ENCODE results near the gene PNLDC1. TPM values are rescaled to one million over a fixed set of nuclear protein-coding genes. Genes with fewer than 3 reads are reported as not detected.
"Not testable (repeated sequence)": the region's sequence is repeated elsewhere in the genome, so short reads cannot be mapped to it uniquely, and the experiment has no call there.

The PNLDC1 gene
- total RNA-seq, 1 donor from 2014 or later, result not detected

DNA sequence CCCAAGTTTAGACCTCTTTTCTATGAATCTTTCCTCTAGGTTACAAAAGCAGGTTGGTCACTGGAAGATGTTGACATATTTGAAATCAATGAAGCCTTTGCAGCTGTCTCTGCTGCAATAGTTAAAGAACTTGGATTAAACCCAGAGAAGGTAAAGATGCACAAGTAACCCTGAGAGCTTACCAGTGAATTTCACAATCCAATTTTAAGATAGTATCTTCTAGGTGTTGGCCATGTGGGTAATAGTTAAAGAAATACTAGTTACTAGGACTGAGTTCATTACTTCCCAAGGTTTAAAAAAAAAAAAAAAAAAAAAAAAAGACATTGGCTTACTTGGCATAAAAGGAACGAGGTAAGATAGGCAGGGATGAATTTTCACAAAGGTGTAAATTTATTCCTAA lies 21.9 kb upstream of the PNLDC1 start:
- FAIRE-seq (no peak), DNase-seq (ENCODE audit: low spot score in 2 of 2) (no peak)

DNA sequence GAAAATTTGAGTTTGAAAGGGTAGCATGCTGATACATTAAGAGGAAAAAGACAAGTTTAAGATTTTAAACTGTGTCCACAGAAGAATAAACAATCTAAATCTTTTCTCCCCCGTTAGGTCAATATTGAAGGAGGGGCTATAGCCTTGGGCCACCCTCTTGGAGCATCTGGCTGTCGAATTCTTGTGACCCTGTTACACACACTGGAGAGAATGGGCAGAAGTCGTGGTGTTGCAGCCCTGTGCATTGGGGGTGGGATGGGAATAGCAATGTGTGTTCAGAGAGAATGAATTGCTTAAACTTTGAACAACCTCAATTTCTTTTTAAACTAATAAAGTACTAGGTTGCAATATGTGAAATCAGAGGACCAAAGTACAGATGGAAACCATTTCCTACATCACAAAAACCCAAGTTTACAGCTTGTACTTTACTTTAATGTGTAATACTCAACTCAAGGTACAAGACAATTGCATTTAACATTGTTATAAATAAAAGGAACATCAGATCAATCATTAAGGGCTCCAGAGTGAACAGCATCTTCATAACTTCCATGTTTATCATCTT lies 21.5 kb upstream of the PNLDC1 start:
- no peak for FAIRE-seq

DNA sequence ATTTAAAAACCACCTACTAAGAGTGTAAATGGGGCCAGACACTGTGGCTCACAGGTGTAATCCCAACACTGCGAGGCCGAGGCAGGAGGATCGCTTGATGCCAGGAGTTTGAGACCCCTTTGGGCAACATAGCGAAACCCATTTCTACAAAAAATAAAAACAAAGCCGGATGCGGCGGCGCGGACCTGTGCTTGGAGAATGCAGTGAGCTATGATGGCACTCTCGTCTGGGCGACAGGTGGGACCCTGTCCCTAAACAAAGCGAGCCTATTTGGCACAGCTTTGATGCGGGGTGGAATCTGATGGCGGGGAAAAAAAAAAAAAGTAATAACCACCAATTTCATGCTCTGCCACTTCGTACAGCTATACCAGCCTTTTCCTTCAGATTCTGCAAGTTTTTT lies 11.8 kb upstream of the PNLDC1 start:
- FAIRE-seq (no peak), DNase-seq (ENCODE audit: low spot score in 2 of 2) (no peak)

More for the DNA sequence above, 21.5 kb upstream of the PNLDC1 start:
- DNase-seq (ENCODE audit: low spot score in 2 of 2), result no peak

DNA sequence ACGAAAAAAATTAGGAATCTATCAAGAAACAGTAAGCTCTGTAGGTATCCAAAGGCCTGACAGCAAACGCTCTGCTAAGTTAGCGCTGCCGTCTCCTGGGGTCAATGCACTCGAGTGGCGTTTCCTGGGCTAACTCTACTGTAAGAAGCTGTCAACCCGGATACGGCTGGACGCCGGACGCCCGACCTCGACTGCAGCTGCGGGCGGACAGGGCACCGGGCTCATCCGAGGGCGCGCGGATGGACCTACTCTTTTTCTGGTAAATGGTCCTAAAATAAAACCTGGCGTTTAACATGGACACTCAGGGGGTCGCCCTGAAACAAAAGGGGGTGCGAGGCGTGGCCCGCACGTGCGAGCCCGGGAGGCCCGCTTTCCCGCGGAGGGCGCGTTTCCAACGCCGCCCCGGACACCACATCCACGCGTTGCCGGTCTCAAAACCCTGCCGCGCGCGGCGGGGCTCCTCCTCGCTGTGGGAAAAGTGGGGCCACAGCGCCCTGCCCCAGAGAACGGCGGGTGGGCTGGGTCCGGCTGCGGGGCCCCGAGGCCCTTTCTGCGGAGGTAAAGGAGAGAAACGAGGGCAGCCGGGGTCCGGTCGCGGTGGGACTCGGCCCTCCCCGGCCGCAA lies 11.2 kb upstream of the PNLDC1 start:
- no peak for DNase-seq (ENCODE audit: low spot score in 2 of 2)
- no peak for FAIRE-seq

DNA sequence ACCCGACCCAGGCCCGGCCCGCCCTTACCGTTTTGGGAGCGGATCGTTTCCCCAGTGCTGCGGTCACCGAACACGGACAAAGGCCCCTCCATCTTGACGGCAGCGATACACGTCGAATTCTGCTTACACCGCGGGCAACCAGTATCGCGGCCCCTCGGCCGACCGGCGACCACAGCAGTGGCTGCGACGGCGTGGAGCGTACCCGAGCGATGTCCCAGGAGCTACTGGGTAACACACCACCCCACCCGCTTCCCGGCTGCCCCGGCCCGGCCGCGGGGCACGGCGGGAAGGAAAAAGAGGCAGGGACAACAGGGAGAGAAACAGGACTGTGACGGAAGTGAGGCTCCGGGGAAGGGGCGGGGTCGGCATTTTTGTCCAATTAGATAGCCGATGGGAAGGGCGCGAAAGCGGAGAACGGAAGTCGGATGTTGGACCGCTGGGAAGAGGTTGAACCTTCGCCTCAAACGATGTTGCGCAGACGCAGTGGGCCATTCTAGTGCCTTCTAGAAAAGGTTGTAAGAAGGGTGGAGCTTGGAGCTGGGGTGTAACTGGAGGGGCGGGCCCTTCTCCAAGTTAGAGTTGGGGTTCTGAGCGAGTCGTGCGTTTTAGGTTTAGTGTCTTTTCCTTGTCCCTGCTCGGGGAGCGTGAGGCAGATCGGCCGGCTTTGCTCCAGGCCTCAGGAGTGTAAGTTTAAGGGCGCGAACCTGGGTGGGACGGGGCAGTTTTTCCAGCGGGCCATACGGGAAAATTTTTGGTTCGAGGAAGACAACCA lies 10.5 kb upstream of the PNLDC1 start, which contains the start of gene TCP1:
Gene TCP1 (minus strand): TSS at position 226 of the 772 bp plus-strand sequence. CDS start 134 bp downstream, at position 92.
- DNase-seq (ENCODE audit: low spot score in 2 of 2) (peak; percentile 97 to 98), FAIRE-seq (peak; percentile 86)

DNA sequence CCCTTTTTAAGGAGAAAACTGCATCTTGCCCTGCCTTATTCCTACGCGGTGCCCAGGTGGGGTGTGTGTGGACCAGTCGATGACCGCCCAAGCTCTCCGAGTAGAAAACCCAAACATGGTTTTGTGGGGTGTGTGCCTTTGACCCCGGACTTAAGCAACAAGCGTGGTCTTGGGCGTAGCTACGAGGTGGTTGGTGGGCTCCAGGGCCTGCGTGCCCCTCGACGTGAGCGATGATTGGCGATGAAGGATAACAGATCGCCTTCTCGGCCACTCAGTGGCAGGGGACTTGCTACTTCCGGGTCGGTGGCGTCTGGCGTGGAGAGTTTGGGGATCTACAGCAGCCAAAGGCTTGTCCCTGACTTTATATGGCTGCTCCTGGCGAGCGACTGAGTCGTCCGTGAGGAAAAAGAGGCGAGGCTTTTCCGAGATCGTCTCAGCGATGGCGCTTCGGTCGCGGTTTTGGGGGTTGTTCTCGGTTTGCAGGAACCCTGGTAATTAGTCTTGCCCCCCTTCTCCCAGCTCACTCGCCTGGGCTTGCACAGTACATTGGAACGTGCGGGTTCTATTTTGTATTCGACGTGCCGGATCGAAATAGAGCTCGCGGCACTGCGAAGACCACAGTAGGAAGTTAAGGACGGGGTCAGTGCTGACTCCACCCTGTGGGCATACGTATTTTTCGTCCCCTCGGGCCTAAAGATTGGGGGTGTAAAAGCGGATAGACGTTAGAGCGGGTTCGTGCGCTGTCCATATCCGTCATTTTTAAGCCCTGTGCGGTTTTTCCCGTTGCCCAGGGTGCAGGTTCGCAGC lies 9.7 kb upstream of the PNLDC1 start, which contains the start of gene MRPL18:
Gene MRPL18 (plus strand): TSS at position 319 of the 807 bp plus-strand sequence. CDS start 121 bp downstream, at position 440.
- FAIRE-seq (no peak), DNase-seq (ENCODE audit: low spot score in 2 of 2) (peak; percentile 84 to 85)

DNA sequence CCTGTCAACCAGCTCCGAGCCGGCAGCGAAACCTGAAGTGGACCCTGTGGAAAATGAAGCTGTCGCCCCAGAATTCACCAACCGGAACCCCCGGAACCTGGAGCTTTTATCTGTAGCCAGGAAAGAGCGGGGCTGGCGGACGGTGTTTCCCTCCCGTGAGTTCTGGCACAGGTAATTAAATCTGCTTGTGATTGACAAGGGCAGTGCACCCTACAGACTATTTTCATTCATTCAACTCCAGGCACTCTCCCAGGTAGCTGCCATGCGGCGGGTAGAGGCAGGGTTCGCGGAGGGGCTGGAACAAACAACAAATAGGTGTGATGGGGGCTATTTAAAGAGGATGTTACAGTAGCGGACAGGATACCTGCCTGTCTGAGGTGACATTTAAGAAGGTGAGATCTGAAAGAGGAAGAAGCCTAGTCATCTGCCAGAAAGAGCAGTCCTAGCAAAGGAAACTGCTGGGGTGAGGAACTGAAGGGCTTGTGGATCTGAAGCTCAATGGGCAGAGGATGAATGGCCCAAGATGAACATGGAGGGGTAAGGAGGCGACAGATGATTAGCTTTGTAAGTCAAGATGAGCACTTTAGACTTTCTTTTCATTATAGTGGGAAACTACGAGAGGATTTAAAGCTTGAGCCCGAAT lies 9.0 kb upstream of the PNLDC1 start:
- no peak for FAIRE-seq
- no peak for DNase-seq (ENCODE audit: low spot score in 2 of 2)

DNA sequence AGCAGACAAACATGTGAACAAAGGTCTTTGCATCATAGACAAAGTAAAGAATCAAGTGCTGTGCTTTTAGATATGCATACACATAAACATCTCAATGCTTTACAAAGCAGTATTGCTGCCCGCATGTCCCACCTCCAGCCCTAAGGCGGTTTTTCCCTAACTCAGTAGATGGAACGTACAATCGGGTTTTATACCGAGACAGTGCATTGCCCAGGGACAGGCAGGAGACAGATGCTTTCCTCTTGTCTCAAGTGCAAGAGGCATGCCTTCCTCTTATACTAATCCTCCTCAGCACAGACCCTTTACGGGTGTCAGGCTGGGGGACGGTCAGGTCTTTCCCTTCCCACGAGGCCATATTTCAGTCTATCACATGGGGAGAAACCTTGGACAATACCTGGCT lies 5.1 kb upstream of the PNLDC1 start:
- not testable (repeated sequence) for FAIRE-seq; DNase-seq (ENCODE audit: low spot score in 2 of 2)

DNA sequence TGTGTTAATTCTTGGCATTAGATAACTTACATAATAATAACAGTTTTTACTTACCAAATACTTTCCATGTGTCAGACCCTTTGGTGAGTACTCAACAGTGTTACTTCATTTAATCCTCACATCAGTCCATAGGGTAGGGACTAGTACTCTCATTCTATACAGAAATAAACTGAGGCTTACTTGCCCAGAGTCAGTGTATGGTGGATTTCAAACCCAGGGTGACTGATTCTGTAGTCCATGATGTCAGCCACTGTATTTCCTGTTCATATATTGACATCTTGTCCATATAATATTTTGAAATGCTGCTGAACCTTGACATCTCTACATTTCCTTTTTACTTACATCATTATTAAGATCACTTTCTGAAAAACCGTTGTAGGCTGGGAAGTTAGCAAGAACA lies 2.5 kb upstream of the PNLDC1 start:
- DNase-seq (ENCODE audit: low spot score in 2 of 2), result no peak
- FAIRE-seq, result no peak

DNA sequence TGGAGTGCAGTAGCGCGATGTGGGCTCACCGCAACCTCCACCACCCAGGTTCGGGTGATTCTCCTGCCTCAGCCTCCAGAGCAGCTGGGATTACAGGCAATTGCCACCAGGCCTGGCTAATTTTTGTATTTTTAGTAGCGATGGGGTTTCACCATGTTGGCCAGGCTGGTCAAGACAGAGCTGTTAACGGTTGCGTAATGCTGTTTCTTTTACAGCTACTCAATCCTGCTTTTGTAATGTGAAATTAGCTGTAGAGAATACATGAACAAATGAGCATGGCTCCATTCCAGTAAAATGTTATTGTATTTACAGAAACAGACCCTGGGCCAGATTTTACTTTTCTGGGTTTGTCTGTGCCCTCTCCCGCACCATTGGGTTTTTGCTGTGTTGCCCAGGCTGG lies 1.9 kb downstream of the PNLDC1 start:
- FAIRE-seq (no peak), DNase-seq (ENCODE audit: low spot score in 2 of 2) (no peak)

DNA sequence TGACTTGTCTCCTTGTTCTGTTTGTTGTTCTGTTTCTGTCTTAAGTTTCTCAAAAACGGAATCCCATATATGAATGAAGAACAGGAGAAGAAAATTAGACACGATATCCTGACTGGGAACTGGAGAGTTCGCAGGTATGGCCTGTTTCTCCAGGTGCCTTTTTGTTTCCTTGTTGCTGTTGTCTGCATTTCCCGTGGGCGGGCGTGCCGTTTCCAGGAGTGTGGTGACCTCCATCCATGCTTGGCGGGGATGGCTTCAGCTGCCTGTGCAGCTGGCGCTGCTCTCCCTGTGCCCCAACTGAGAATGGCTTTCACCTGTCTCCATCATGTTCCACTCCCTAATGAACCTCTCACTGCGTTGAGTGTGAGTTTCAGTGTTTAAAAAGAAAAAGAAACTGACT lies 4.4 kb downstream of the PNLDC1 start:
- no peak for DNase-seq (ENCODE audit: low spot score in 2 of 2)
- FAIRE-seq, result no peak

DNA sequence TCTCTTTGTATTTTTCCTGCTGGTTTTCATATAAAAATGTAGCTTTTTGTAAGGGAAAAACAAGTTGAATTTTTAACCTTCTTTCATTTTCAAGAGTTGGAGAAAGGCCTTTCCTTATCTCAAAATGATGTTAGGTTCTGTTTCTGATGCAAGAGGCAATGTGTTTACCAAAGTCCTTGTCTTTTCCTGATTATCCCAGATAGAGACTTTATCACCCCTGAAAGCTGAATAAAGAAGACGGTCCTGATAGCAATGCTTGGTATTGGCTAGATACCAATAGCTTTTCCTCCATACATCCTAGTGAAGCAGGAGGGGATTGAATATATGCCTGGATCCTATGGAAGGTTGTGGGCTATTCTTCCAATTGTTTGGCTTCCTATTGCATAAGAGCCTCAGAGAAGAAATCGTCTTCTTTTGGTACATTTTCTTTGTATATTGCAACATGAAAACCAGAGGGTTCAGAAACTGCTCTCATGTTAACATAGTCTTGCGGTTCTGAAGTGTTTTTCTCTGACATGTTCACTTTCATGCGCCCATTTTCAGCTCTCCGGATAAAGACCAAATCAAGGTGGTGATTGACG lies 5.5 kb downstream of the PNLDC1 start:
- DNase-seq (ENCODE audit: low spot score in 2 of 2) (no peak), FAIRE-seq (no peak)

DNA sequence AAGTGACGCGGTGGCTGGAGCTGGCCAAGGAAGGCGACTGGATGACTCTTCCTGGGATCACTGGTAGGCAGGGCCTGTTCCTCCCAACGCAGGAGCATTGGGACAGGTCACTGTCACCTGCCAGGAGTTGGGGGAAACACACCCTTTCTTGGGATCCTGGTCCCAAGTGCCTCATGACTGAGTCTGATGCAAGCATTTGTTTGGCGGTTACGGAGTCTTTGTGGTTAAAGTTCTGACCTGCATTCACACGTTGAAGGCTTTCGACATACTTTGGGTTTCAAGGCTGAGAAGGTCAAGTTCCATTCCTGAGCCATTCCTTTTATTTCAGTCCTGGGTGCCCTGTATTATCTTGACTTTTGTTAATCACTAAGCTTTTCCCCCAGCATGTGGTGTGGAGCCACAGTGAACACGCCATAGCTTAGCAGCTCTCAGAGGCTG lies 6.0 kb downstream of the PNLDC1 start:
- no peak for FAIRE-seq
- no peak for DNase-seq (ENCODE audit: low spot score in 2 of 2)

DNA sequence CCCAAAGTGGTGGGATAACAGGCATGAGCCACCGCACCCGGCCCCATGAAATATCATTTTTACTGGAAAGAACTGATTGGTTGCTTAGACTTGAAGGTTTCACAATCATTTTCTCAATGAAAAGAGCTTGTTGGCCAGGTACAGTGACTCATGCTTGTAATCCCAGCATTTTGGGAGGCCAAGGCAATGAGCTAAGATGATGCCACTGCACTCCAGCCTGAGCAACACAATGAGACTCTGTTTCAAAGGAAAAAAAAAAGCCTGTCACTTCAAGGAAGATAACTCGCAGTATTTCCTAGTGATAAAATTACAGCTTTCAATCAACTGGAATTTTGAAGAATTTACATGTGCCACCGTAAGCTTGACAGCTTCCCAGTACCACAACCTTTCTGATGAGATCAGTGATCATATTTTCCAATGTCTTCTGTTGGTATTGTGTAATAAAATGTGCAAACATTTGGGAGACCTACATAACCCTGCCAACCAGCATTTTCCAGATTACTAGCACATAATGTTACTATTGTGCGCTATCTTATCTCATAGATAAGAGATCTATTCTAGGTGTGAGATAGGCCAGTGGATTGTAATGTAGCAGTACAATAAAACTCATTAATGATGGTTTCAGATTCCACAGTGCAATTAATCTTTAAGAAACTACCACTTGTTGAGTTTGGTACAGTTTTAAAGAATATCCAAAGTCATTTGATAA lies 7.2 kb downstream of the PNLDC1 start:
- no peak for DNase-seq (ENCODE audit: low spot score in 2 of 2)
- FAIRE-seq, result no peak

DNA sequence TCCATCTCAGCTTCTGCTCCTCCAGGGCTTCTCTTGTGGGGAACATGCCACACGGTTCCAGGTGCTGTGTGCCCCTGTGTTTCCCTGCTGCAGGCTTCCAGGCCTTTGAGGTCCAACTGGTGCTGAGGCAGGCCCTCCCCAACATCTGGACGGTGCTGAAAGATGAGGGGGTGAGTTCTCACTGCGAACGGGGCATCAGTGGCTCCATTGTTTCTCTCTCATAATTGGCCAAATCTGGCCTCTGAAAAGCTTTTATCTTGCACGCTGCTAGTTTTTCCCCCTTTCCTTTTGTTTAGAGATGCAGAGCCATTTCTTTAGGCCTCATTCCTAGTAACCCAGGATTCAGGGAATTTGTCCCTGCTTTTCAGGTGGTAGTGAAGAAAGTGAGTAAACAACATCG lies 8.6 kb downstream of the PNLDC1 start:
- DNase-seq (ENCODE audit: low spot score in 2 of 2) (no peak), FAIRE-seq (no peak)

DNA sequence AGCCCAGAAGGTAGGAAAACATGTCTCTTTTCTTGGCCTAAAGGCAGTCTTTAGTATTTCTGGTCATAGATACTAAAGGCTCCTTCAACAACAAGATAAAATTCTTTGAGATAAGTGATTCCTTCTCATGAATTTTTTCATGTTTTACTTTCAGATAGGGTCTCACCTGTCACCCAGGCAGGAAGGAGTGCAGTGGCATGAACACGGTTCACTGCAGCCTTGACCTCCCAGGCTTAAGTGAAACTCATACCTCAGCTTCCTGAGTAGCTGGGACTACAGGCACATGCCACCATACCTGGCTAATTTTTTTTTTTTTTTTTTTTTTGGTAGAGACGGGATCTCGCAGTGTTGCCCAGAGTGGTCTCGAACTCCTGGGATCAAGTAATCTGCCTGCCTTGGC lies 9.1 kb downstream of the PNLDC1 start:
- DNase-seq (ENCODE audit: low spot score in 2 of 2) (no peak), FAIRE-seq (no peak)

DNA sequence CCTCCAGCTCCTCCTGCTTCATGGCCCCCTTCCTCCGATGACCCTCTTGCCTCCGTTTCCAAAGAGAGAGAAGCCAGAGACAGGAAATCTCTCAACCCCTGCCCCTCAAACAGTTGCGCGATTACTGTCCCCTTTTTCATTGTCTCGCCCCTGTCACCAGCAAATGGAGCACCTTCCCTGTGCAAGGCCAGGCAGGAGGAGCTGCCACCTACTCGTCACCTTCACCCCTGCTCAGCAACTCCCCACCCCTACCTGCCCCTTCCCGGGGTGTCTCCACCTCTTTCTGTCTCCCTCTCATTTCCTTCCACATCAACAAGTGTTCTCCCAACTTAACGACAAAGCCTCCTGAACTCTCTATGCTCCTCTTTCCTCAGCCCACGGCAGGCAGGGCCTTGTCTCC lies 13.7 kb downstream of the PNLDC1 start:
- FAIRE-seq (no peak), DNase-seq (ENCODE audit: low spot score in 2 of 2) (no peak)

DNA sequence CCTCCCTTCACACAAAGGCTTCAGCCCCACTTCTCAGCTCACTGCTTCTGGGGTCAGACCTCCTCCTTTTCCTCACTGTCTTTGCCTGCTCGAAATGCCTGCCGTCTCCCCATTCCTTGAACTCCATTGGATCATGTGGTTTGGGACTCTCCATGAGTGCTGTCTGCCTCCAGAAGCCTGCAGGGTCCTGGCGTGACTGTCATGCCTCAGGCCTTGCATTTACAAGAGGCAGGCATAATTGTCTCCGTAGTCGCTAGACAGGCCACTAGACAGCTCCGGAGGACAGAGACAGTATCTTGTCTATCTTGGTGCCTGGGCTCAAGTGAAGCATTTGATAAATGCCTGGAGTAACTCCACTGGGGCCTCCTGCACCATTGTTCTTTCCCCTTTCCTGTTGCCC lies 15.3 kb downstream of the PNLDC1 start:
- no peak for FAIRE-seq
- no peak for DNase-seq (ENCODE audit: low spot score in 2 of 2)

DNA sequence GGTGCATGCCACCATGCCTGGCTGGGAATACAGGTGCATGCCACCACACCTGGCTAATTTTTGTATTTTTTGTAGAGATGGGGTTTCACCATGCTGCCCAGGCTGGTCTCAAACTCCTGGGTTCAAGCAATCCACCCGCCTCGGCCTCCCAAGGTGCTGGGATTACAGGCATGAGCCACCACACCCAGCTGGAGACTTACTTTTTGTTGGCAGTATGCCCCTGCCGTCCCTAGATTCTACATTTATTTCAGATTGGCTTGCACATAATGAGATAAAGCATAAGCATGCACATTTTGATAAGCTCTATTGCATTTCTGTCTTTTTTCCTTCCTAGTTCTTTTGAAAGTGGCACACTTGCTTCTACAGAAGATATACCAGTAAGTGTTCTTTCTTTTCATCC lies 16.7 kb downstream of the PNLDC1 start:
- not testable (repeated sequence) for FAIRE-seq; DNase-seq (ENCODE audit: low spot score in 2 of 2)

Measured in frontal cortex (tissue), 4 donors.